PC-9 (cell line): Measurements from ENCODE around the gene PRDX4. TPM values are rescaled to one million over a fixed set of nuclear protein-coding genes. Genes with fewer than 3 reads are reported as not detected.
"Not testable (repeated sequence)": the region's sequence is repeated elsewhere in the genome, so short reads cannot be mapped to it uniquely, and the experiment has no call there.

Source experiments
- BruUV-seq: library from RNA; stranded (reverse); fragments of 400-500 nt; replicated peaks from 2 replicates; lab custom pipeline; 2021; lab: Mats Ljungman, UMichigan
- CTCF ChIA-PET: fragments of 300-600 bp; sonication (Branson Sonifier 250); formaldehyde crosslinking; loops from one replicate; lab custom pipeline; 2022; ENCODE audit warnings: antibody characterized with exemption; lab: Charles Lee
- POLR2A ChIA-PET: fragments of 300-600 bp; sonication (Branson Sonifier 250); formaldehyde crosslinking; loops from one replicate; lab custom pipeline; 2022; ENCODE audit warnings: antibody characterized with exemption; ENCODE audit not compliant: unreplicated experiment; lab: Charles Lee
- DNase-seq, 2 experiments: peaks; one replicate each; pipeline versions ENCODE4 v3.0.0 to v3.0.0-alpha.2; 2015 to 2022; ENCODE audit warnings: mixed read lengths in 1 of 2
- H2AFZ ChIP-seq: fragments of 200-600 bp; sonication (generic); 2 replicates; pipeline ENCODE4 v1.8.1; 2017; ENCODE audit warnings: antibody characterized with exemption
- H3F3A ChIP-seq: fragments of 200-600 bp; sonication (generic); 2 replicates; pipeline ENCODE4 v1.8.1; 2017; ENCODE audit warnings: antibody characterized with exemption, mild to moderate bottlenecking, low read depth; ENCODE audit not compliant: insufficient read depth
- H3K27ac ChIP-seq: fragments of 200-600 bp; sonication (generic); 2 replicates; pipeline ENCODE4 v1.6.1; 2016; ENCODE audit warnings: mixed run types
- H3K27me3 ChIP-seq: fragments of 200-600 bp; sonication (generic); 2 replicates; pipeline ENCODE4 v1.6.1; 2016; ENCODE audit warnings: low read depth, mixed run types; ENCODE audit not compliant: insufficient read depth
- H3K36me3 ChIP-seq: fragments of 200-600 bp; sonication (generic); 2 replicates; pipeline ENCODE4 v1.6.1; 2016; ENCODE audit warnings: low read depth, mixed run types
- H3K4me1 ChIP-seq: fragments of 200-600 bp; sonication (generic); replicated peaks from 2 replicates; pipeline ENCODE4 v1.6.1; 2016; ENCODE audit warnings: mixed run types; ENCODE audit not compliant: insufficient read depth
- H3K4me2 ChIP-seq: fragments of 200-600 bp; sonication (generic); 2 replicates; pipeline ENCODE4 v1.6.1; 2017; ENCODE audit warnings: mixed run types
- H3K4me3 ChIP-seq: fragments of 200-600 bp; sonication (generic); 2 replicates; pipeline ENCODE4 v1.6.1; 2016; ENCODE audit warnings: mixed run types
- H3K79me2 ChIP-seq: fragments of 200-600 bp; sonication (generic); 2 replicates; pipeline ENCODE4 v1.6.1; 2017; ENCODE audit warnings: low read depth, mixed run types
- H3K9me2 ChIP-seq: fragments of 200-600 bp; sonication (generic); 2 replicates; pipeline ENCODE4 v1.8.1; 2017; ENCODE audit warnings: mild to moderate bottlenecking; ENCODE audit not compliant: insufficient read depth
- H3K9me3 ChIP-seq: fragments of 200-600 bp; sonication (generic); 2 replicates; pipeline ENCODE4 v1.8.1; 2016; ENCODE audit warnings: low read depth; ENCODE audit not compliant: insufficient read depth
- H4K20me1 ChIP-seq: fragments of 200-600 bp; sonication (generic); 2 replicates; pipeline ENCODE4 v1.8.1; 2017; ENCODE audit not compliant: insufficient read depth
- EZH2 ChIP-seq: fragments of 200-600 bp; sonication (generic); IDR thresholded peaks from 2 replicates; pipeline ENCODE4 v1.8.0; 2017; ENCODE audit warnings: antibody characterized with exemption, low read depth
- intact Hi-C: fragments of 100-400 bp; cut with micrococcal nuclease; formaldehyde crosslinking; loops from one replicate; pipeline ENCODE4 v1.10.0; 2022; ENCODE audit not compliant: unreplicated experiment
- total RNA-seq: library from RNA; stranded (reverse); gene quantifications from 2 replicates; pipeline ENCODE4 v1.2.3, GENCODE V29; 2021
- TF ChIP-seq, protein P1 (sequence below): fragments of 200-600 bp; sonication (generic); conservative IDR thresholded peaks from 2 replicates; pipeline ENCODE4 v1.6.1; 2017; ENCODE audit warnings: mixed run types, antibody characterized with exemption, mild to moderate bottlenecking, moderate library complexity

Gene PRDX4
- total RNA-seq, 1 experiment from 2014 or later, result 60.6 TPM

GRCh38 chrX:23656684-23657083 lies 10.6 kb upstream of the PRDX4 start:
- H3K4me3 ChIP-seq, result no peak overlapping the region
- no peaks in the 10 kb centered on the region for H3K36me3 ChIP-seq
- ChIA-PET CTCF (no interaction called here), POLR2A (no interaction called here)
- H3K27me3 ChIP-seq, result no peaks in the 10 kb centered on the region
- no peaks in the 10 kb centered on the region for H3K9me3 ChIP-seq
- H3F3A ChIP-seq, result no peaks in the 10 kb centered on the region
- no peaks in the 10 kb centered on the region for H3K9me2 ChIP-seq
- H3K4me2 ChIP-seq, result no peak overlapping the region
- DNase-seq, result no peak
- H2AFZ ChIP-seq, result no peak overlapping the region
- no TSS peak for BruUV-seq
- H4K20me1 ChIP-seq, result no peaks in the 10 kb centered on the region
- no peaks in the 10 kb centered on the region for H3K79me2 ChIP-seq
- H3K27ac ChIP-seq, result no peak overlapping the region
- intact Hi-C loops, result no loop called here
- no peaks in the 10 kb centered on the region for H3K4me1 ChIP-seq
- TF ChIP-seq, protein P1, sequence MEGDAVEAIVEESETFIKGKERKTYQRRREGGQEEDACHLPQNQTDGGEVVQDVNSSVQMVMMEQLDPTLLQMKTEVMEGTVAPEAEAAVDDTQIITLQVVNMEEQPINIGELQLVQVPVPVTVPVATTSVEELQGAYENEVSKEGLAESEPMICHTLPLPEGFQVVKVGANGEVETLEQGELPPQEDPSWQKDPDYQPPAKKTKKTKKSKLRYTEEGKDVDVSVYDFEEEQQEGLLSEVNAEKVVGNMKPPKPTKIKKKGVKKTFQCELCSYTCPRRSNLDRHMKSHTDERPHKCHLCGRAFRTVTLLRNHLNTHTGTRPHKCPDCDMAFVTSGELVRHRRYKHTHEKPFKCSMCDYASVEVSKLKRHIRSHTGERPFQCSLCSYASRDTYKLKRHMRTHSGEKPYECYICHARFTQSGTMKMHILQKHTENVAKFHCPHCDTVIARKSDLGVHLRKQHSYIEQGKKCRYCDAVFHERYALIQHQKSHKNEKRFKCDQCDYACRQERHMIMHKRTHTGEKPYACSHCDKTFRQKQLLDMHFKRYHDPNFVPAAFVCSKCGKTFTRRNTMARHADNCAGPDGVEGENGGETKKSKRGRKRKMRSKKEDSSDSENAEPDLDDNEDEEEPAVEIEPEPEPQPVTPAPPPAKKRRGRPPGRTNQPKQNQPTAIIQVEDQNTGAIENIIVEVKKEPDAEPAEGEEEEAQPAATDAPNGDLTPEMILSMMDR, result no peak
- no peak for TF ChIP-seq EZH2

GRCh38 chrX:23659339-23659738 lies 8.0 kb upstream of the PRDX4 start:
- H3K9me3 ChIP-seq, result no peaks in the 10 kb centered on the region
- H3K79me2 ChIP-seq, result no peaks in the 10 kb centered on the region
- intact Hi-C loops, result no loop called here
- no peak for TF ChIP-seq EZH2
- TF ChIP-seq, protein P1, result no peak
- H3K27ac ChIP-seq, result no peak overlapping the region
- no TSS peak for BruUV-seq
- no peaks in the 10 kb centered on the region for H3K36me3 ChIP-seq
- DNase-seq, result no peak
- CTCF ChIA-PET, result no interaction called here
- no peaks in the 10 kb centered on the region for H4K20me1 ChIP-seq
- no peaks in the 10 kb centered on the region for H3F3A ChIP-seq
- H2AFZ ChIP-seq, result no peak overlapping the region
- POLR2A ChIA-PET, result no interaction called here
- H3K9me2 ChIP-seq, result no peaks in the 10 kb centered on the region
- no peaks in the 10 kb centered on the region for H3K4me1 ChIP-seq
- no peak overlapping the region for H3K4me3 ChIP-seq
- H3K27me3 ChIP-seq, result no peaks in the 10 kb centered on the region
- H3K4me2 ChIP-seq, result no peak overlapping the region

DNA sequence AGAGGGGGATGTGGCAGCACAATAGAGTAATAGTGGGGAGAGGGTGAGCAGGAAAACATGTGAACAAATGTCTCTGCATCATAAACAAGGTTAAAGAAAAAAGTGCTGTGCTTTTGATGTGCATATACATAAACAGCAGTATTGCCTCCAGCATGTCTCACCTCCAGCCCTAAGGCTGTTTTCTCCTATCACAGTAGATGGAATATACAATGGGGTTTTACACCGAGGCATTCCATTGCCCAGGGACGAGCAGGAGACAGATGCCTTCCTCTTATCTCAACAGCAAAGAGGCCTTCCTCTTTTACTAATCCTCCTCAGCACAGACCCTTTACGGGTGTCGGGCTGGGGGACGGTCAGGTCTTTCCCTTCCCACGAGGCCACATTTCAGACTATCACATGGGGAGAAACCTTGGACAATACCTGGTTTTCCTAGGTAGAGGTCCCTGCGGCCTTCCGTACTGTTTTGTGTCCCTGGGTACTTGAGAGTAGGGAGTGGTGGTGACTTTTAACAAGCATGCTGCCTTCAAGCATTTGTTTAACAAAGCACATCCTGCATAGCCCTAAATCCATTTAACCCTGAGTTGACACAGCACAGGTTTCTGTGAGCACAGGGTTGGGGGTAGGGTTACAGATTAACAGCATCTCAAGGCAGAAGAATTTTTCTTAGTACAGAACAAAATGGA lies 7.1 kb upstream of the PRDX4 start:
- not testable (repeated sequence) for BruUV-seq

GRCh38 chrX:23660766-23661132 lies 6.5 kb upstream of the PRDX4 start:
- Histone ChIP-seq H4K20me1 (no peaks in the 10 kb centered on the region), H3K27ac (no peak overlapping the region), H2AFZ (no peak overlapping the region), H3K4me1 (no peaks in the 10 kb centered on the region), H3K79me2 (no peaks in the 10 kb centered on the region), H3K27me3 (no peaks in the 10 kb centered on the region), H3K9me3 (no peaks in the 10 kb centered on the region), H3K9me2 (no peaks in the 10 kb centered on the region), H3F3A (no peaks in the 10 kb centered on the region), H3K4me3 (no peak overlapping the region), H3K36me3 (no peaks in the 10 kb centered on the region), H3K4me2 (no peak overlapping the region)
- TF ChIP-seq, protein P1, result no peak
- TF ChIP-seq EZH2, result no peak
- DNase-seq, result no peak
- BruUV-seq, result no TSS peak
- intact Hi-C loops, result no loop called here
- POLR2A ChIA-PET, result no interaction called here
- CTCF ChIA-PET, result no interaction called here

More for the DNA sequence above, 7.1 kb upstream of the PRDX4 start:
- H4K20me1 ChIP-seq, DNase-seq, POLR2A ChIA-PET, H3K79me2 ChIP-seq, H2AFZ ChIP-seq, intact Hi-C loops, H3K9me3 ChIP-seq, H3K9me2 ChIP-seq, H3K4me3 ChIP-seq, H3F3A ChIP-seq, H3K27me3 ChIP-seq, H3K36me3 ChIP-seq, H3K4me2 ChIP-seq, H3K4me1 ChIP-seq, H3K27ac ChIP-seq, CTCF ChIA-PET: not testable (repeated sequence)
